Measurements from ENCODE around the gene PIF1.

- no peak for TF ChIP-seq YY1 (IDR thresholded peaks at IDR 0.05; ENCODE audit: low read depth)
- TF ChIP-seq MAX (IDR thresholded peaks at IDR 0.05): no peak
- TF ChIP-seq REST (IDR thresholded peaks at IDR 0.05; ENCODE audit: low read depth): no peak
- TF ChIP-seq USF1 (IDR thresholded peaks at IDR 0.05): no peak
- TF ChIP-seq TAF1 (IDR thresholded peaks at IDR 0.05; ENCODE audit: low read depth): no peak
- no peak for TF ChIP-seq RAD21 (IDR thresholded peaks at IDR 0.05; ENCODE audit: low read depth)
- TF ChIP-seq CREB1 (IDR thresholded peaks at IDR 0.05; ENCODE audit: low read depth): no peak
These were observed 34.0 kb downstream of the PIF1 start for GRCh38 chr15:64791401-64791800.

Data from Ishikawa (cell line).